Transverse colon (tissue), 4 donors: ENCODE measurements around the gene PRKG1. TPM values are rescaled to one million over a fixed set of nuclear protein-coding genes. Genes with fewer than 3 reads are reported as not detected.
"Not testable (repeated sequence)": the region's sequence is repeated elsewhere in the genome, so short reads cannot be mapped to it uniquely, and the experiment has no call there.

ENCODE experiments used
- DNase-seq: peaks from one replicate; pipeline ENCODE4 v3.0.0-alpha.2; 2019
- H3K27ac ChIP-seq, 4 donors: fragments of 200-600 bp; sonication (generic); 2 replicates each; pipeline ENCODE4 v1.5.1; 2016 to 2018; ENCODE audit warnings: inconsistent platforms in 4 of 4
- H3K27me3 ChIP-seq: fragments of 200-600 bp; sonication (generic); 2 replicates; pipeline ENCODE4 v1.5.1; 2017; ENCODE audit warnings: inconsistent platforms
- H3K36me3 ChIP-seq, 4 donors: fragments of 200-600 bp; sonication (generic); 2 replicates each; pipeline ENCODE4 v1.5.1; 2017 to 2019; ENCODE audit warnings: inconsistent platforms in 4 of 4
- H3K4me1 ChIP-seq, 4 donors: fragments of 200-600 bp; sonication (generic); 2 replicates each; pipeline ENCODE4 v1.5.1; 2017 to 2020; ENCODE audit warnings: inconsistent platforms in 4 of 4
- H3K4me3 ChIP-seq, 4 donors: fragments of 200-600 bp; sonication (generic); 1 replicate in 1 of 4; 2 replicates in 3 of 4; pipeline versions ENCODE4 v1.5.1 to v1.6.1; 2017 to 2019; ENCODE audit warnings: inconsistent platforms in 4 of 4
- H3K9me3 ChIP-seq, 2 donors: fragments of 200-600 bp; sonication (generic); 2 replicates each; pipeline ENCODE4 v1.5.1; 2017 to 2019; ENCODE audit warnings: inconsistent platforms in 2 of 2
- CTCF ChIP-seq, 5 experiments: fragments of 200-600 bp in 3 of 5; fragments of 450-650 bp in 2 of 5; sonication (generic) in 3 of 5; IDR thresholded peaks; 1 replicate in 2 of 5; 2 replicates in 3 of 5; pipeline ENCODE4 v1.5.1; 2016 to 2017; ENCODE audit warnings: antibody characterized with exemption in 5 of 5, inconsistent platforms in 3 of 5, mild to moderate bottlenecking in 2 of 5, moderate library complexity in 1 of 5
- EP300 ChIP-seq: sonication (generic); formaldehyde crosslinking; IDR thresholded peaks from one replicate; pipeline ENCODE4 v1.6.1; 2017; ENCODE audit warnings: antibody characterized with exemption, low read depth
- POLR2A ChIP-seq: fragments of 450-650 bp; IDR thresholded peaks from one replicate; pipeline ENCODE4 v1.6.1; 2016; ENCODE audit warnings: antibody characterized with exemption, mild to moderate bottlenecking, moderate library complexity
- POLR2AphosphoS5 ChIP-seq, 3 donors: sonication (generic); formaldehyde crosslinking; IDR thresholded peaks; one replicate each; pipeline ENCODE4 v1.6.1; 2016; ENCODE audit warnings: antibody characterized with exemption in 3 of 3
- WGBS, 2 donors: methylation state at CpG; one replicate each; pipeline ENCODE4 v1.1.5; 2018; ENCODE audit warnings: low coverage in 1 of 2; 5-methylcytosine and 5-hydroxymethylcytosine counted together
- in situ Hi-C, 4 donors: fragments of 200-750 bp; cut with MboI; loops; one replicate each; pipeline versions ENCODE4 v1.15.0 to v1.15.1; 2017; ENCODE audit warnings: low sequenced_read_pairs in 3 of 4, low pct_ligation_motif_present in 1 of 4, low pct_unique_long_range_greater_than_20kb in 1 of 4
- intact Hi-C: fragments of 100-400 bp; cut with DNase I; formaldehyde crosslinking; loops from one replicate; pipeline ENCODE4 v1.15.1; 2023; ENCODE audit warnings: low total_unique reads
- total RNA-seq, 4 donors: library from RNA; depleted of rRNA; stranded (reverse); fragments of >200 nt; gene quantifications; one replicate each; pipeline ENCODE4 v1.1.0, GENCODE V29; 2016

The PRKG1 gene
- total RNA-seq, 4 donors from 2014 or later, result 17.6 to 30.6 (median 26.9) TPM

- no peak for DNase-seq
- H3K4me3 ChIP-seq, result no peak overlapping the region
- in situ Hi-C loops, result no loop called here
- 100% methylated on average over 1 of the region's 1 CpG for WGBS, 2 donors
- H3K9me3 ChIP-seq, result no peaks in the 10 kb centered on the region
- no peaks in the 10 kb centered on the region for H3K27me3 ChIP-seq
- intact Hi-C loops, result no loop called here
- H3K27ac ChIP-seq, result no peak overlapping the region
- no peaks in the 10 kb centered on the region for H3K36me3 ChIP-seq
- H3K4me1 ChIP-seq, result no peaks in the 10 kb centered on the region
- TF ChIP-seq POLR2AphosphoS5 (IDR thresholded peaks at IDR 0.05) (no peak), CTCF (IDR thresholded peaks at IDR 0.05) (no peak)
Observed at GRCh38 chr10:51747216-51747615, 672.9 kb downstream of the PRKG1 start.

- in situ Hi-C loops (no loop called here), intact Hi-C loops (no loop called here)
- H3K4me3 ChIP-seq, result no peak overlapping the region
- H3K4me1 ChIP-seq, result no peaks in the 10 kb centered on the region
- H3K27me3 ChIP-seq, result no peaks in the 10 kb centered on the region
- no peak for DNase-seq
- TF ChIP-seq EP300 (no peak), POLR2AphosphoS5 (IDR thresholded peaks at IDR 0.05) (no peak), POLR2A (no peak), CTCF (IDR thresholded peaks at IDR 0.05) (no peak)
- WGBS, 2 donors, result 48 to 57% methylated on average over 1 of the region's 1 CpG
- H3K9me3 ChIP-seq, result no peaks in the 10 kb centered on the region
- no peak overlapping the region for H3K27ac ChIP-seq
- H3K36me3 ChIP-seq, result no peaks in the 10 kb centered on the region
Observed at GRCh38 chr10:51748959-51749358, 674.7 kb downstream of the PRKG1 start.

GRCh38 chr10:51758366-51758765 is 684.1 kb downstream of the PRKG1 start:
- intact Hi-C loops, result no loop called here
- TF ChIP-seq POLR2AphosphoS5 (IDR thresholded peaks at IDR 0.05) (no peak), EP300 (no peak), CTCF (IDR thresholded peaks at IDR 0.05) (no peak), POLR2A (no peak)
- H3K9me3 ChIP-seq, result no peaks in the 10 kb centered on the region
- no peak for DNase-seq
- no peaks in the 10 kb centered on the region for H3K36me3 ChIP-seq
- H3K27me3 ChIP-seq, result no peaks in the 10 kb centered on the region
- no peak overlapping the region for H3K27ac ChIP-seq
- no peak overlapping the region for H3K4me3 ChIP-seq
- in situ Hi-C loops, result no loop called here
- WGBS, 2 donors, result 82 to 90% methylated on average over 3 of the region's 3 CpGs
- H3K4me1 ChIP-seq, result no peaks in the 10 kb centered on the region

GRCh38 chr10:51758838-51759237 is 684.6 kb downstream of the PRKG1 start:
- H3K27ac ChIP-seq, DNase-seq, H3K9me3 ChIP-seq, in situ Hi-C loops, H3K4me3 ChIP-seq, H3K4me1 ChIP-seq, H3K36me3 ChIP-seq, H3K27me3 ChIP-seq, intact Hi-C loops: not testable (repeated sequence)
- 88 to 94% methylated on average over 1 of the region's 1 CpG for WGBS, 2 donors

- no peak for DNase-seq
- H3K9me3 ChIP-seq, result no peaks in the 10 kb centered on the region
- WGBS, 2 donors, result 25 to 33% methylated on average over 4 of the region's 4 CpGs
- in situ Hi-C loops, result no loop called here
- H3K4me1 ChIP-seq, result no peaks in the 10 kb centered on the region
- no peaks in the 10 kb centered on the region for H3K27me3 ChIP-seq
- intact Hi-C loops, result no loop called here
- TF ChIP-seq POLR2AphosphoS5 (IDR thresholded peaks at IDR 0.05) (no peak), POLR2A (no peak), CTCF (IDR thresholded peaks at IDR 0.05) (no peak)
- no peak overlapping the region for H3K4me3 ChIP-seq
- no peaks in the 10 kb centered on the region for H3K36me3 ChIP-seq
- no peak overlapping the region for H3K27ac ChIP-seq
Observed at GRCh38 chr10:51759896-51760534, 685.7 kb downstream of the PRKG1 start.
